K562 (cell line): ENCODE results near the gene TCEANC2. TPM values are rescaled to one million over a fixed set of nuclear protein-coding genes. Genes with fewer than 3 reads are reported as not detected.

ENCODE experiments used
- ATAC-seq: fragments of 200-7000 bp; cut with Tn5 transposase; 3 replicates; pipeline ENCODE4 v1.9.1; 2020; ENCODE audit warnings: moderate library complexity
- Bru-seq: library from RNA; stranded (reverse); fragments of 400-500 nt; gene quantifications from one replicate; lab custom pipeline; 2021; lab: Mats Ljungman, UMichigan
- BruChase-seq, 2 experiments: library from RNA; stranded (reverse); fragments of 400-500 nt; gene quantifications; one replicate each; lab custom pipeline; 2021; lab: Mats Ljungman, UMichigan
- BruUV-seq: library from RNA; stranded (reverse); fragments of 400-500 nt; replicated peaks from 2 replicates; lab custom pipeline; 2021; lab: Mats Ljungman, UMichigan
- CTCF ChIA-PET: fragments of 300-600 bp; formaldehyde crosslinking; extraction: SDS; loops from one replicate; lab custom pipeline; 2021; ENCODE audit warnings: low intra/inter-chr PET ratio; lab: Yijun Ruan, JAX
- POLR2A ChIA-PET: fragments of 300-600, 350-650 bp; sonication (Branson Sonifier 250); formaldehyde crosslinking; extraction: SDS; loops from one replicate; lab custom pipeline; 2021; ENCODE audit warnings: antibody characterized with exemption, inconsistent platforms; lab: Yijun Ruan, JAX
- DNase-seq, 4 experiments: peaks; one replicate each; pipeline versions ENCODE4 v3.0.0 to v3.0.0-alpha.2; 2011 to 2018; ENCODE audit warnings: low spot score in 3 of 4, mixed read lengths in 3 of 4; ENCODE audit errors: extremely low read depth in 1 of 4
- FAIRE-seq: peaks from 2 replicates; lab custom pipeline; 2011; peaks lifted over from hg19 to GRCh38; lab: Jason Lieb, UNC
- H2AFZ ChIP-seq: 2 replicates; pipeline ENCODE4 v1.6.0; 2011; ENCODE audit warnings: low read depth, low read length, control low read depth, inconsistent platforms
- H3K27ac ChIP-seq: fragments of 200-600 bp; 3 replicates; pipeline ENCODE4 v1.8.0; 2011; ENCODE audit warnings: low read depth, mild to moderate bottlenecking, control low read depth, inconsistent platforms, low read length, moderate library complexity, mixed read lengths; ENCODE audit errors: extremely low read depth
- H3K27me3 ChIP-seq, 2 experiments: fragments of 300-600 bp in 1 of 2; 2 replicates in 1 of 2; 3 replicates in 1 of 2; pipeline versions ENCODE4 v1.6.0 to v1.8.0; 2011; ENCODE audit warnings: inconsistent platforms in 2 of 2, low read length in 2 of 2, mild to moderate bottlenecking in 1 of 2, mixed read lengths in 1 of 2, moderate library complexity in 1 of 2; ENCODE audit not compliant: control insufficient read depth in 2 of 2, insufficient read depth in 2 of 2
- H3K36me3 ChIP-seq: fragments of 300-600 bp; 3 replicates; pipeline ENCODE4 v1.8.0; 2011; ENCODE audit warnings: mild to moderate bottlenecking, low read length, inconsistent platforms; ENCODE audit not compliant: control insufficient read depth, insufficient read depth
- H3K4me1 ChIP-seq, 2 experiments: fragments of 200-600 bp in 1 of 2; replicated peaks in 1 of 2; 2 replicates in 1 of 2; 3 replicates in 1 of 2; pipeline versions ENCODE4 v1.5.1 to v1.8.0; 2011; ENCODE audit warnings: inconsistent platforms in 2 of 2, low read length in 2 of 2, mild to moderate bottlenecking in 1 of 2, mixed read lengths in 1 of 2, moderate library complexity in 1 of 2; ENCODE audit not compliant: control insufficient read depth in 2 of 2, insufficient read depth in 2 of 2
- H3K4me2 ChIP-seq: 2 replicates; pipeline ENCODE4 v1.6.1; 2011; ENCODE audit warnings: low read length, control low read depth, inconsistent platforms, mixed read lengths; ENCODE audit not compliant: insufficient read depth
- H3K4me3 ChIP-seq: fragments of 200-600 bp; sonication (generic), shearing (Covaris generic); 2 replicates; pipeline ENCODE4 v1.5.1; 2016; ENCODE audit warnings: control low read depth, inconsistent platforms
- H3K79me2 ChIP-seq: fragments of 200-600 bp; 3 replicates; pipeline ENCODE4 v1.8.0; 2011; ENCODE audit warnings: low read length, inconsistent platforms; ENCODE audit not compliant: control insufficient read depth, insufficient read depth
- H3K9ac ChIP-seq, 2 experiments: 2 replicates each; pipeline versions ENCODE4 v1.6.0 to v1.6.1; 2011; ENCODE audit warnings: low read depth in 2 of 2, low read length in 2 of 2, control low read depth in 1 of 2, inconsistent platforms in 1 of 2, mild to moderate bottlenecking in 1 of 2, mixed read lengths in 1 of 2; ENCODE audit not compliant: insufficient read depth in 1 of 2
- H3K9me1 ChIP-seq: one replicate; pipeline ENCODE4 v1.6.0; 2011; ENCODE audit warnings: inconsistent platforms, mild to moderate bottlenecking, low read length, moderate library complexity; ENCODE audit not compliant: control insufficient read depth, insufficient read depth
- H3K9me3 ChIP-seq: replicated peaks from 2 replicates; pipeline ENCODE4 v1.5.1; 2011; ENCODE audit warnings: low read depth, low read length, inconsistent platforms; ENCODE audit not compliant: control insufficient read depth, insufficient read depth
- H4K20me1 ChIP-seq: replicated peaks from 2 replicates; pipeline ENCODE4 v1.6.1; 2011; ENCODE audit warnings: low read length, inconsistent platforms, mixed read lengths; ENCODE audit not compliant: control insufficient read depth, insufficient read depth
- BRCA1 ChIP-seq, 2 experiments: fragments of 450-650 bp in 1 of 2; sonication (generic) in 1 of 2; formaldehyde crosslinking in 1 of 2; IDR thresholded peaks; 2 replicates each; pipeline versions ENCODE4 v1.5.0 to v1.6.1; 2017 to 2020; ENCODE audit warnings: mild to moderate bottlenecking in 1 of 2, missing genetic modification reagents in 1 of 2
- CEBPB ChIP-seq: fragments of 450-650 bp; IDR thresholded peaks from 2 replicates; pipeline ENCODE4 v1.6.1; 2016; ENCODE audit warnings: missing genetic modification characterization, missing compliant biosample characterization
- MAFG ChIP-seq: fragments of 450-650 bp; conservative IDR thresholded peaks from 2 replicates; pipeline ENCODE4 v1.6.1; 2016; ENCODE audit warnings: missing genetic modification characterization, missing compliant biosample characterization
- MAFK ChIP-seq: IDR thresholded peaks from 2 replicates; pipeline ENCODE4 v1.6.1; 2011; ENCODE audit warnings: low read length, improper control_type of control experiment
- MECOM ChIP-seq: fragments of 250-450 bp; sonication (Bioruptor Pico); IDR thresholded peaks from 2 replicates; pipeline ENCODE4 v1.8.0; 2022; ENCODE audit warnings: inconsistent platforms
- PATZ1 ChIP-seq: fragments of 250-450 bp; sonication (Bioruptor Pico); IDR thresholded peaks from 2 replicates; pipeline ENCODE4 v1.5.0; 2020; ENCODE audit warnings: mild to moderate bottlenecking, borderline replicate concordance
- PHF8 ChIP-seq: fragments of 200-600 bp; sonication (generic); IDR thresholded peaks from 2 replicates; pipeline ENCODE4 v1.6.1; 2012; ENCODE audit warnings: mixed run types, mild to moderate bottlenecking, inconsistent platforms, low read length, moderate library complexity, borderline replicate concordance
- PREB ChIP-seq: sonication (generic); formaldehyde crosslinking; IDR thresholded peaks from 2 replicates; pipeline ENCODE4 v1.8.1; 2023; ENCODE audit warnings: mild to moderate bottlenecking, missing genetic modification reagents
- SMAD3 ChIP-seq: fragments of 450-650 bp; formaldehyde crosslinking; conservative IDR thresholded peaks from 2 replicates; pipeline ENCODE4 v1.4.0; 2020; ENCODE audit warnings: mild to moderate bottlenecking
- THAP7 ChIP-seq: fragments of 250-450 bp; sonication (Bioruptor Pico); IDR thresholded peaks from 2 replicates; pipeline ENCODE4 v1.5.0; 2021
- THRAP3 ChIP-seq: fragments of 450-650 bp; IDR thresholded peaks from 2 replicates; pipeline ENCODE4 v1.6.1; 2016; ENCODE audit warnings: mild to moderate bottlenecking, inconsistent platforms, borderline replicate concordance
- WGBS: fragments of 100-300 bp; shearing (Covaris generic); methylation state at CpG from one replicate; pipeline ENCODE4 v1.1.6; 2016; ENCODE audit warnings: low coverage, mixed read lengths; ENCODE audit not compliant: insufficient coverage; ENCODE audit errors: missing lambda C conversion rate; 5-methylcytosine and 5-hydroxymethylcytosine counted together
- in situ Hi-C: fragments of 300-500 bp; cut with MboI; formaldehyde crosslinking; loops from 4 replicates; pipeline ENCODE4 v1.15.0; 2018; ENCODE audit warnings: inconsistent platforms, mixed read lengths
- intact Hi-C: fragments of 100-400 bp; cut with micrococcal nuclease; formaldehyde crosslinking; loops from 2 replicates; pipeline ENCODE4 v1.14.2; 2022
- long read RNA-seq, 3 experiments: library from polyadenylated mRNA in 2 of 3; library from RNA in 1 of 3; unstranded in 2 of 3; stranded (forward) in 1 of 3; transcript quantifications; one replicate each; pipeline ENCODE4 v2.0.0, GENCODE V29; 2019 to 2022
- polyA minus RNA-seq, 3 experiments: library from RNA; depleted of rRNA, polyadenylated mRNA; stranded (reverse); fragments of >200 nt; gene quantifications; 2 replicates each; pipeline ENCODE4 v1.2.3, GENCODE V29; 2011
- polyA plus RNA-seq, 8 experiments: library from polyadenylated mRNA; depleted of rRNA in 4 of 8; stranded (reverse) in 5 of 8; unstranded in 3 of 8; fragments of >200 nt; fragmentation: Nextera tagmentation in 2 of 8; fragmentation: Illumina TruSeq in 1 of 8; extraction: Ambion mirVana in 2 of 8; extraction: Trizol in 1 of 8; gene quantifications; 2 replicates each; pipeline versions ENCODE4 v1.2.1 to v1.2.3, GENCODE V29; 2011 to 2014; ENCODE audit warnings: inconsistent platforms in 1 of 8, missing spikeins in 1 of 8
- total RNA-seq, 7 experiments: library from RNA; depleted of rRNA in 6 of 7; stranded (reverse); fragments of >200 nt in 6 of 7; fragmentation: Illumina TruSeq in 2 of 7; extraction: Trizol in 2 of 7; gene quantifications; 2 replicates each; pipeline versions ENCODE4 v1.2.1 to v1.2.3, GENCODE V29; 2011 to 2021; ENCODE audit warnings: low replicate concordance in 1 of 7

The TCEANC2 gene
- total RNA-seq (2011; cell fraction: chromatin; rRNA removed; ENCODE audit: low replicate concordance): 6.1 and 7.8 TPM in 2 replicates
- 3.8 and 5.4 TPM in 2 replicates for total RNA-seq (2011; cell fraction: nucleolus; rRNA removed)
- total RNA-seq (2011; cell fraction: nucleoplasm; rRNA removed): 6.5 and 11.8 TPM in 2 replicates
- total RNA-seq (2014; rRNA removed) (3.3 and 6.2 TPM in 2 replicates), total RNA-seq (2014; rRNA removed; fragmentation: Illumina TruSeq; extraction: Trizol) (6.3 and 8.2 TPM in 2 replicates), total RNA-seq (2015; rRNA removed; fragmentation: Illumina TruSeq; extraction: Trizol) (4.7 and 5.6 TPM in 2 replicates), total RNA-seq (2021) (7.0 and 7.2 TPM in 2 replicates), polyA plus RNA-seq (2011; rRNA removed) (7.4 and 8.4 TPM in 2 replicates), polyA plus RNA-seq (2014; fragmentation: Illumina TruSeq; extraction: Trizol) (6.0 and 7.1 TPM in 2 replicates), polyA plus RNA-seq (2014; fragmentation: Nextera tagmentation; extraction: Ambion mirVana) (10 to 100 TPM in 1 of 2 experiments, 1 to 10 TPM in 1; 9.8 to 10.2 TPM), polyA plus RNA-seq (2014; rRNA removed) (5.2 and 5.3 TPM in 2 replicates), polyA minus RNA-seq (2011; rRNA and poly(A)+ RNA removed) (7.1 and 8.4 TPM in 2 replicates), Bru-seq, nascent RNA (percentile 61 among the genes with signal in this experiment), BruChase-seq, experiment 1, labeled RNA remaining after a 2-hour chase (percentile 58 among the genes with signal in this experiment), BruChase-seq, experiment 2, labeled RNA remaining after a 6-hour chase (percentile 56 among the genes with signal in this experiment)
- 5.2 and 8.1 TPM in 2 replicates for polyA plus RNA-seq (2011; cell fraction: cytosol; rRNA removed)
- polyA plus RNA-seq (2011; cell fraction: nucleus; rRNA removed): 6.6 and 7.9 TPM in 2 replicates
- 3.3 and 6.6 TPM in 2 replicates for polyA plus RNA-seq (2012)
- polyA minus RNA-seq (2011; cell fraction: cytosol; rRNA and poly(A)+ RNA removed): 2.4 and 3.2 TPM in 2 replicates
- 2.8 and 6.6 TPM in 2 replicates for polyA minus RNA-seq (2011; cell fraction: nucleus; rRNA and poly(A)+ RNA removed)
- long read RNA-seq, experiment 1, full-length matches to known transcripts: 13 of 23 reads
- long read RNA-seq, experiment 1, partial matches to known transcripts: 1 of 23 reads
- long read RNA-seq, experiment 1, other reads (novel, unspliced or antisense): 9 of 23 reads
- long read RNA-seq, experiment 2, full-length matches to known transcripts: 4 of 8 reads
- long read RNA-seq, experiment 2, partial matches to known transcripts: 0 of 8 reads
- long read RNA-seq, experiment 2, other reads (novel, unspliced or antisense): 4 of 8 reads
- long read RNA-seq, experiment 3, full-length matches to known transcripts: 6 of 8 reads
- long read RNA-seq, experiment 3, partial matches to known transcripts: 1 of 8 reads
- long read RNA-seq, experiment 3, other reads (novel, unspliced or antisense): 1 of 8 reads

GRCh38 chr1:54052934-54053744 lies at the start of gene TCEANC2, which contains the start of gene TMEM59:
Gene TCEANC2, plus strand, starts transcription at chr1:54053608. Its CDS starts 815 bp downstream, at chr1:54054423.
Gene TMEM59, minus strand, starts transcription at chr1:54053204. Its CDS starts 16 bp downstream, at chr1:54053188.
- H3K27ac ChIP-seq: peak within 1 kb of the TSS; percentile 87
- under 1% methylated on average over 59 of the region's 59 CpGs for WGBS
- peaks cover 60% of the 10 kb centered on the region for H3K79me2 ChIP-seq
- DNase-seq (peak; percentile 93 to 99 (median 94)), ATAC-seq (peak; percentile 94), FAIRE-seq (peak; percentile 93)
- H3K9me1 ChIP-seq: no peaks in the 10 kb centered on the region
- no peaks in the 10 kb centered on the region for H4K20me1 ChIP-seq
- peaks cover 9% of the 10 kb centered on the region; the same call in 2 of the 3 replicates for H3K36me3 ChIP-seq
- peak within 1 kb of the TSS; percentile 87 to 95 for H3K9ac ChIP-seq
- CTCF ChIA-PET: no interaction called here
- intact Hi-C loops: loop anchor here (2.0 to 5.0 kb wide), 2 partner anchors 106 to 192 kb away; partner anchors contain the start of genes IFT25 and LRRC42
- H2AFZ ChIP-seq: peak within 1 kb of the TSS; percentile 85
- H3K4me3 ChIP-seq: peak within 1 kb of the TSS; percentile 78
- H3K27me3 ChIP-seq: no peaks in the 10 kb centered on the region
- BruUV-seq: no TSS peak
- no peaks in the 10 kb centered on the region for H3K9me3 ChIP-seq
- in situ Hi-C loops: no loop called here
- H3K4me2 ChIP-seq: peak within 1 kb of the TSS; percentile 98
- POLR2A ChIA-PET: interaction anchor here (0.6 to 1.6 kb wide), 14 partner anchors 10 to 1810 kb away, joined by 3 to 8 read pairs (median 3); partner anchors contain the start of gene DHCR24
- H3K4me1 ChIP-seq: peaks cover 8% of the 10 kb centered on the region in 2 experiments; a peak in 4 of 5 replicates
- no peak for TF ChIP-seq MAFG
- TF ChIP-seq PHF8: peak; percentile 88; the same call in 1 of the 2 replicates
- peak; percentile 70 for TF ChIP-seq CEBPB
- TF ChIP-seq MAFK: no peak
- TF ChIP-seq THAP7: no peak; the same call in 1 of the 2 replicates
- TF ChIP-seq BRCA1 (IDR thresholded peaks at IDR 0.05): no peak
- TF ChIP-seq BRCA1 (CRISPR knock-in tag; IDR thresholded peaks at IDR 0.05): no peak
- TF ChIP-seq PATZ1 (CRISPR knock-in tag): no peak
- TF ChIP-seq MECOM (CRISPR knock-in tag): no peak
- TF ChIP-seq PREB: no peak
- no peak for TF ChIP-seq SMAD3
- no peak for TF ChIP-seq THRAP3
